H1 (cell line): ENCODE data around the gene RNMT. TPM values are rescaled to one million over a fixed set of nuclear protein-coding genes. Genes with fewer than 3 reads are reported as not detected.
A peak's percentile ranks its signal among the peaks of the same experiment; 100 is the strongest.

Experiments
- CTCF ChIA-PET: fragments of 300-600 bp; sonication (Branson Sonifier 250); formaldehyde crosslinking; loops from one replicate; lab custom pipeline; 2021; ENCODE audit not compliant: partially characterized antibody; lab: Charles Lee
- POLR2A ChIA-PET: fragments of 300-600 bp; sonication (Branson Sonifier 250); formaldehyde crosslinking; loops from one replicate; lab custom pipeline; 2021; ENCODE audit warnings: inconsistent platforms; ENCODE audit not compliant: partially characterized antibody; lab: Charles Lee
- DNase-seq, 2 experiments: peaks; one replicate each; pipeline versions ENCODE4 v3.0.0 to v3.0.0-alpha.2; 2010 to 2022; ENCODE audit warnings: low spot score in 2 of 2, low read depth in 1 of 2, mixed read lengths in 1 of 2
- FAIRE-seq: peaks from 2 replicates; lab custom pipeline; 2011; peaks lifted over from hg19 to GRCh38; lab: Jason Lieb, UNC
- H2AFZ ChIP-seq: 2 replicates; pipeline ENCODE4 v1.8.1; 2012; ENCODE audit warnings: low read length, inconsistent platforms
- H2AK5ac ChIP-seq: 2 replicates; pipeline ENCODE4 v1.6.1; 2013; ENCODE audit warnings: low read depth, low read length
- H2BK120ac ChIP-seq: replicated peaks from 2 replicates; pipeline ENCODE3; 2013; ENCODE audit warnings: low read depth, low read length, inconsistent platforms
- H2BK12ac ChIP-seq: 2 replicates; pipeline ENCODE4 v1.6.1; 2013; ENCODE audit warnings: low read depth, low read length
- H2BK15ac ChIP-seq: 2 replicates; pipeline ENCODE4 v1.6.1; 2013; ENCODE audit warnings: low read length
- H2BK20ac ChIP-seq: 2 replicates; pipeline ENCODE4 v1.6.1; 2013; ENCODE audit warnings: low read length
- H2BK5ac ChIP-seq: 2 replicates; pipeline ENCODE4 v1.6.1; 2013; ENCODE audit warnings: low read depth, low read length
- H3K14ac ChIP-seq: 2 replicates; pipeline ENCODE4 v1.6.1; 2013; ENCODE audit warnings: inconsistent platforms; ENCODE audit not compliant: insufficient read length
- H3K18ac ChIP-seq: 2 replicates; pipeline ENCODE4 v1.6.1; 2013; ENCODE audit warnings: low read length; ENCODE audit errors: extremely low read depth
- H3K23ac ChIP-seq: 2 replicates; pipeline ENCODE4 v1.6.1; 2013; ENCODE audit warnings: inconsistent platforms; ENCODE audit not compliant: insufficient read length
- H3K23me2 ChIP-seq: 2 replicates; pipeline ENCODE4 v1.6.1; 2013; ENCODE audit warnings: low read depth, low read length
- H3K27ac ChIP-seq: 2 replicates; pipeline ENCODE4 v1.6.1; 2011; ENCODE audit warnings: low read depth, low read length, inconsistent platforms
- H3K27me3 ChIP-seq, 4 experiments: replicated peaks in 1 of 4; 1 replicate in 1 of 4; 2 replicates in 3 of 4; pipeline versions ENCODE4 v1.6.1 to v1.8.1; 2011 to 2013; ENCODE audit warnings: low read length in 3 of 4, mild to moderate bottlenecking in 3 of 4, inconsistent platforms in 2 of 4, mixed read lengths in 2 of 4, moderate library complexity in 1 of 4; ENCODE audit not compliant: control insufficient read depth in 3 of 4, insufficient read depth in 3 of 4; ENCODE audit errors: extremely low read depth in 1 of 4
- H3K36me3 ChIP-seq, 4 experiments: 2 replicates each; pipeline versions ENCODE4 v1.6.1 to v1.8.1; 2011 to 2013; ENCODE audit warnings: mild to moderate bottlenecking in 4 of 4, low read length in 3 of 4, moderate library complexity in 2 of 4, control low read depth in 1 of 4, inconsistent platforms in 1 of 4; ENCODE audit not compliant: insufficient read depth in 4 of 4, control insufficient read depth in 2 of 4
- H3K4ac ChIP-seq: replicated peaks from 2 replicates; pipeline ENCODE3; 2013; ENCODE audit warnings: low read length, low read depth, mixed read lengths, inconsistent platforms; ENCODE audit not compliant: insufficient read length
- H3K4me1 ChIP-seq, 4 experiments: replicated peaks in 1 of 4; 1 replicate in 1 of 4; 2 replicates in 3 of 4; pipeline versions ENCODE4 v1.6.1 to v1.8.1; 2011 to 2013; ENCODE audit warnings: low read length in 3 of 4, inconsistent platforms in 2 of 4, mixed read lengths in 1 of 4; ENCODE audit not compliant: insufficient read depth in 4 of 4, control insufficient read depth in 3 of 4
- H3K4me2 ChIP-seq, 2 experiments: 2 replicates each; pipeline versions ENCODE4 v1.6.1 to v1.8.1; 2011 to 2013; ENCODE audit warnings: low read depth in 2 of 2, low read length in 2 of 2, control low read depth in 1 of 2, inconsistent platforms in 1 of 2, mild to moderate bottlenecking in 1 of 2; ENCODE audit not compliant: insufficient read depth in 1 of 2
- H3K4me3 ChIP-seq, 4 experiments: fragments of 200-600, 300-600 bp in 1 of 4; sonication (generic), shearing (Covaris generic), sonication (Bioruptor Twin) in 1 of 4; 2 replicates each; pipeline versions ENCODE4 v1.5.1 to v1.8.1; 2011 to 2016; ENCODE audit warnings: low read length in 4 of 4, low read depth in 3 of 4, control low read depth in 2 of 4, inconsistent platforms in 2 of 4, mild to moderate bottlenecking in 2 of 4, mixed read lengths in 1 of 4, moderate library complexity in 1 of 4; ENCODE audit not compliant: insufficient read depth in 2 of 4; ENCODE audit errors: extremely low read depth in 1 of 4
- H3K56ac ChIP-seq: replicated peaks from 2 replicates; pipeline ENCODE3; 2013; ENCODE audit warnings: low read depth, mild to moderate bottlenecking, mixed read lengths, low read length, inconsistent platforms; ENCODE audit not compliant: insufficient read length
- H3K79me1 ChIP-seq: 2 replicates; pipeline ENCODE4 v1.6.1; 2013; ENCODE audit warnings: low read depth, low read length, control low read depth
- H3K79me2 ChIP-seq, 2 experiments: 2 replicates each; pipeline versions ENCODE4 v1.6.1 to v1.8.1; 2012 to 2013; ENCODE audit warnings: low read length in 2 of 2, mild to moderate bottlenecking in 2 of 2, inconsistent platforms in 1 of 2; ENCODE audit not compliant: insufficient read depth in 2 of 2, control insufficient read depth in 1 of 2
- H3K9ac ChIP-seq, 4 experiments: replicated peaks in 1 of 4; 1 replicate in 1 of 4; 2 replicates in 3 of 4; pipeline versions ENCODE4 v1.6.1 to v1.8.1; 2011 to 2013; ENCODE audit warnings: low read depth in 3 of 4, low read length in 3 of 4, control low read depth in 2 of 4, mild to moderate bottlenecking in 2 of 4, moderate library complexity in 2 of 4, inconsistent platforms in 1 of 4; ENCODE audit errors: extremely low read depth in 1 of 4
- H3K9me3 ChIP-seq, 2 experiments: 2 replicates each; pipeline versions ENCODE4 v1.6.1 to v1.8.1; 2012 to 2013; ENCODE audit warnings: mild to moderate bottlenecking in 2 of 2, moderate library complexity in 2 of 2, control low read depth in 1 of 2, inconsistent platforms in 1 of 2, low read depth in 1 of 2, low read length in 1 of 2, mixed read lengths in 1 of 2; ENCODE audit not compliant: insufficient read depth in 2 of 2
- H4K20me1 ChIP-seq, 2 experiments: replicated peaks in 1 of 2; 2 replicates each; pipeline versions ENCODE3 to v1.8.1; 2011 to 2013; ENCODE audit warnings: inconsistent platforms in 2 of 2, low read length in 2 of 2, mild to moderate bottlenecking in 1 of 2; ENCODE audit not compliant: insufficient read depth in 2 of 2, control insufficient read depth in 1 of 2
- H4K5ac ChIP-seq: 2 replicates; pipeline ENCODE4 v1.6.1; 2013; ENCODE audit warnings: low read length, low read depth, mixed read lengths, inconsistent platforms; ENCODE audit not compliant: insufficient read length
- H4K8ac ChIP-seq: 2 replicates; pipeline ENCODE4 v1.8.0; 2013; ENCODE audit warnings: mild to moderate bottlenecking, moderate library complexity, low read length, inconsistent platforms; ENCODE audit not compliant: insufficient read depth; ENCODE audit errors: extremely low read depth
- H4K91ac ChIP-seq: replicated peaks from 2 replicates; pipeline ENCODE3; 2013; ENCODE audit warnings: low read length, mixed read lengths, inconsistent platforms; ENCODE audit not compliant: insufficient read length
- CBX8 ChIP-seq: fragments of 300-800, 300-1000 bp; sonication (generic); IDR thresholded peaks from 2 replicates; pipeline ENCODE4 v1.7.1; 2016; ENCODE audit warnings: low read depth, low read length, borderline replicate concordance
- E2F6 ChIP-seq: IDR thresholded peaks from 2 replicates; pipeline ENCODE4 v1.6.1; 2012; ENCODE audit warnings: inconsistent platforms
- HDAC2 ChIP-seq, 2 experiments: fragments of 300-600 bp in 1 of 2; sonication (generic) in 1 of 2; IDR thresholded peaks; 2 replicates each; pipeline ENCODE4 v1.6.1; 2011 to 2012; ENCODE audit warnings: low read depth in 2 of 2, low read length in 2 of 2, mild to moderate bottlenecking in 2 of 2, moderate library complexity in 2 of 2, borderline replicate concordance in 1 of 2, inconsistent platforms in 1 of 2
- JUN ChIP-seq: IDR thresholded peaks from 2 replicates; pipeline ENCODE4 v1.6.1; 2011; ENCODE audit warnings: low read depth, mild to moderate bottlenecking, improper control_type of control experiment, low read length
- JUND ChIP-seq: IDR thresholded peaks from 2 replicates; pipeline ENCODE4 v1.6.1; 2011; ENCODE audit warnings: mild to moderate bottlenecking, improper control_type of control experiment, low read length
- NANOG ChIP-seq: IDR thresholded peaks from 2 replicates; pipeline ENCODE4 v1.6.1; 2011; ENCODE audit warnings: low read length, low read depth, mild to moderate bottlenecking, inconsistent platforms; ENCODE audit not compliant: insufficient read depth, poor library complexity, severe bottlenecking
- PHF8 ChIP-seq: fragments of 200-600 bp; sonication (generic); conservative IDR thresholded peaks from 2 replicates; pipeline ENCODE4 v1.7.1; 2012; ENCODE audit warnings: low read depth, mild to moderate bottlenecking, inconsistent platforms, low read length, moderate library complexity
- SAP30 ChIP-seq: fragments of 300-600 bp; sonication (generic); IDR thresholded peaks from 2 replicates; pipeline ENCODE4 v1.7.1; 2012; ENCODE audit warnings: low read length, moderate library complexity, mild to moderate bottlenecking, inconsistent platforms; ENCODE audit not compliant: insufficient read depth, insufficient replicate concordance
- TAF7 ChIP-seq: optimal IDR thresholded peaks from 2 replicates; pipeline ENCODE3; 2011; ENCODE audit warnings: low read depth, mild to moderate bottlenecking, inconsistent platforms, low read length, moderate library complexity, borderline replicate concordance
- YY1 ChIP-seq: IDR thresholded peaks from 2 replicates; pipeline ENCODE4 v1.6.1; 2011; ENCODE audit warnings: low read depth, mild to moderate bottlenecking, low read length
- WGBS, 2 experiments: shearing (Covaris generic) in 1 of 2; methylation state at CpG; one replicate each; pipeline versions ENCODE4 v1.1.6 to v1.1.7; 2013 to 2015; ENCODE audit warnings: low lambda C conversion rate in 2 of 2, mixed read lengths in 2 of 2, inconsistent platforms in 1 of 2, low coverage in 1 of 2, missing lambda C conversion rate in 1 of 2; ENCODE audit not compliant: insufficient replicate concordance in 2 of 2, insufficient coverage in 1 of 2, insufficient read length in 1 of 2; ENCODE audit errors: extremely low coverage in 1 of 2, missing lambda C conversion rate in 1 of 2; 5-methylcytosine and 5-hydroxymethylcytosine counted together
- polyA plus RNA-seq, 7 experiments: library from polyadenylated mRNA; depleted of rRNA in 3 of 7; stranded (reverse) in 5 of 7; unstranded in 2 of 7; fragments of >200 nt in 5 of 7; fragments of 200-250 nt in 2 of 7; gene quantifications; 1 replicate in 5 of 7; 2 replicates in 1 of 7; 4 replicates in 1 of 7; pipeline versions ENCODE4 v1.2.1 to v1.2.3, GENCODE V29; 2011 to 2013; ENCODE audit warnings: missing spikeins in 2 of 7, mixed read lengths in 2 of 7
- total RNA-seq: library from RNA; stranded (reverse); fragmentation: NEBNext Ultra II Directional; extraction: Animal tissue kit (Norgen Biotek cat#: 25700); gene quantifications from 2 replicates; pipeline ENCODE4 v1.2.1, GENCODE V29; 2021

RNMT gene
- total and polyA plus RNA-seq, 2 of the 8 experiments (the other 6 are each of a cell fraction or from before 2014, with no cell fraction given): 25.3 to 63.5 TPM

- Histone ChIP-seq H3K14ac (no peak overlapping the region), H3K79me2 (peaks cover under 1 to 90% of the 10 kb centered on the region in 2 experiments; a peak in 3 of 4 replicates), H2AK5ac (no peak overlapping the region), H3K9me3 (0 out of 4 replicates have a peak, but pooled peaks cover 0 to 3% of the 10 kb centered on the region in 2 experiments), H4K8ac (no peak overlapping the region), H3K23me2 (no peaks in the 10 kb centered on the region; the same call in 1 of the 2 replicates), H3K56ac (no peak overlapping the region), H2BK120ac (no peak overlapping the region), H2BK20ac (no peak overlapping the region), H3K4me3 (no peak overlapping the region), H3K36me3 (no peaks in the 10 kb centered on the region), H3K4ac (no peak overlapping the region), H2BK12ac (no peak overlapping the region), H3K9ac (no peak overlapping the region), H3K23ac (no peak overlapping the region), H4K20me1 (peaks cover 0 to 3% of the 10 kb centered on the region in 2 experiments), H4K5ac (no peak overlapping the region), H2BK5ac (no peak overlapping the region), H4K91ac (no peak overlapping the region), H2BK15ac (no peak overlapping the region), H2AFZ (no peak overlapping the region), H3K4me2 (peak overlapping the region; percentile 4 to 44; a peak in 3 of 4 replicates), H3K4me1 (peaks cover 0 to 5% (median 3%) of the 10 kb centered on the region in 4 experiments; a peak in 3 of 7 replicates), H3K27ac (no peak overlapping the region; the same call in 1 of the 2 replicates), H3K79me1 (peaks cover 5% of the 10 kb centered on the region; the same call in 1 of the 2 replicates), H3K27me3 (no peaks in the 10 kb centered on the region), H3K18ac (no peak overlapping the region; the same call in 1 of the 2 replicates)
- DNase-seq: no peak
- WGBS, 2 experiments: 68% methylated on average over 8 of the region's 8 CpGs; no CpG with 5 or more reads in 1 of the 2 experiments
- FAIRE-seq: no peak
- CTCF ChIA-PET: interaction anchor here (1.5 to 1.8 kb wide), 2 partner anchors 10 to 32 kb away, joined by 7 to 8 read pairs; no protein-coding TSS in a partner anchor
- POLR2A ChIA-PET: interaction anchor here (1.2 to 2.6 kb wide), 2 partner anchors 10 to 14 kb away, joined by 3 to 16 read pairs; partner anchors contain the start of genes FAM210A and RNMT
- TF ChIP-seq TAF7: no peak
- TF ChIP-seq YY1: no peak
- no peak for TF ChIP-seq PHF8
- TF ChIP-seq NANOG: no peak
- no peak for TF ChIP-seq JUND
- no peak for TF ChIP-seq HDAC2 (IDR thresholded peaks at IDR 0.05; ENCODE audit: borderline replicate concordance in 1 of 2, low read depth in 2 of 2, low read length in 2 of 2)
- TF ChIP-seq JUN: no peak; the same call in 1 of the 2 replicates
- no peak for TF ChIP-seq SAP30
- no peak for TF ChIP-seq CBX8
- TF ChIP-seq E2F6: no peak
Measured at GRCh38 chr18:13712400-13713131, 13.9 kb upstream of the RNMT start.
